HG02870 (cell line): ENCODE measurements around the gene NFAM1.

ENCODE experiments used
- ATAC-seq: cut with Tn5 transposase; IDR thresholded peaks from one replicate; pipeline ENCODE4 v1.9.1; 2021; ENCODE audit warnings: mild to moderate bottlenecking, moderate library complexity; ENCODE audit not compliant: unreplicated experiment

NFAM1 gene

DNA sequence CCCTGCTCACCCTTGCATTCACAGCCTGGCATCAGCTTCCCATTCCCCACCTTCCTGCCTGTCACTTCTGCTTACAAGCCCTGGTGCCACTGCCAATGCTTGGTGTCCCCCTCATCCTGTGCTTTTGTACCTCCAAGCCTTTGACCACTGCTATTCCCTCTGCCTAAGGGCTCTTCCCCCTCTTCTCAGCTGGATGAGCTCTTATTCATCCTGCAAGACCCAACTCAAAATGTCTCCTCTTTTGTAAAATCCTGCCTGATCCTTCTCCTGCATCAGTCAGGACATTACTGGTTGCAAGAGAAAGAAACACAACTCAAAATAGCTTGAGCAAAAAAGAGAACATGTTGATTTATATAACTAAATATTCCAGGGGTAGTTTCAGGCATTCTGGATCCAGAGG, 94.8 kb downstream of the NFAM1 start:
- ATAC-seq, result no peak

DNA sequence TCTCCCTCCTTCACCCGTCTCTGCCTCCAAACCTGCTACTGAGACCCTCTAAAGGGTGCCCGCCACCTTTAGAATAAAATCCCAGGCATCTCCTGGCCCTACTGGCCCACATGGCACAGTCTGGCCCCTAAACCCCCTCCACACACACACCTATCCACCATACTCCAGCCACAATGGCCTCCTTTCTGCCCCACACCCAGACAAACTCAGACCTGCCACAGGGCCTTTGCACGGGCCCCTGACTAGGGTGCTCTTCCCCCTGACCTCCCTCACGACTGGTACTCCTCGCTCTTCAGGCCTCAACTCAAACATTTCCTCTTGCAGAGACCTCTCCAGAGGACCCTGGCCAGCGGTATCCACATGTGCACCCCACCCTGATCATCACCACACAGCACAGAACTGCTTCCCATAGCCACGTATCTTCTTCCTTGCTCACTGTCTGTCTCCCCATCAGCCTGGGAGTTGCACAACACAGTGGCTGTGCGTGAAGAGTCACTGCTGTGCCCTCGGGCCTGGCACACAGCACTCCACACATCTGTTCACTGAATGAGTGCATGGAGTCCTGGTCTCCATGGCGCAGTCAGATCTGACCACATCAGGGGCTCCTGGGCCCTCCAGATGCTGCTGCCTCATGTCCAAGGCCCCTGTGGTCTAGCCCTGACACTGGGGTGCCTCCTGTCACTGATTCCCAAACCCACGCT, 95.5 kb downstream of the NFAM1 start:
- no peak for ATAC-seq

DNA sequence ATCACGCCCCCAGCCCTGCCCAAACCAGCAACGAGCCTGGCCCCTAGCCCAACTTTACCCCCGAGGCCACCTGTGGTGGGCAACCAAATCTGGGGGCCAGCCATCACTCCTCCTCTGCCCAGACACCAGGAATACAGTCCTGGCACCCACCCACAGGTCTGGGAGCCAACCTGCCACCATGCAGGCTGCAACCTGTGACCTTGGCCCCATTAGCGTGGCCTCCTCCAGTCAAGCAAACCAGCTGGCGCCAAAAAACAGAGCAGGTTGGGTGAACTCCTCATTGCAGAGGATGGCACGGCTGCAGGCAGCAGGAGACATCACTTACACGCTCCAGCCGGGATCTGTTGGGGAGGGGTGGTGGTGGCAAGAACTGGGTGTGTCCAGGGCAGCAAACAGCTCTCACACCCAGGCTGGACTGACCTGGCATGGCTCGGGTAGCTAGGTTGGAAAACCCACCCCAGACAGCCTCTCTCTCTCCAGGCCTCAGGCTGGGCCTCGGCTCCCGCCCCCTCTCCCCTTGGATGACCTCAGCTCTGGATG, 96.3 kb downstream of the NFAM1 start:
- ATAC-seq, result no peak

DNA sequence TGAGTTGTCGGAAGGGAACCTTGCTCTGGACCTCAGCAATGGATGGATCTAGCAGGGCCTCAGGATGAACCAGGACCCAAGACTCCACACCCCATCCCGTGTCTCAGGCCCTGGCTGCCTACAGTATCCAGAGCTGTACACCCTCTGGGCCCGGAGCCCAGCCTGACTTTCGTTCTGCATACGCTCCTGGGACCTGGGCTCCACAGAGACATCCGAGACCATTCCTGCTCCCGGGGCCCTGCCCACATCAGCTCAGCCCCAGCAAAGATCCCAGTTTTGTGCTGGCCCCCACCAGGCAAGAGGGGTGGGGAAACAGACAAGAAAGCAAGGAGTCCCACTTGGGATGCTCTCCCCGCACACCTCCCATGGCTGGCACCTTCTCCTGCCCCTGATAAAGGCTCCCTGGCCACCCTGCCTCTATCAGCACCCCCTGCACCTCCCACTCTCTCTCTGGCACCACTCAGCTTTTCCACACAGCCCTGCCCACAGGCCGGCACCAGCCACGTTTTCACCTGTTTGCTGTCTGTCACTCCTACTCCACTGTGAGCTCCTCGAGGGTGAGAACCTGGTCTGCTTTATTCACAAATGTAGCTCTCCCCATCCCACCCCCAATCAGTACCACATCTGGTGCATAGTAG, 97.2 kb downstream of the NFAM1 start:
- no peak for ATAC-seq

DNA sequence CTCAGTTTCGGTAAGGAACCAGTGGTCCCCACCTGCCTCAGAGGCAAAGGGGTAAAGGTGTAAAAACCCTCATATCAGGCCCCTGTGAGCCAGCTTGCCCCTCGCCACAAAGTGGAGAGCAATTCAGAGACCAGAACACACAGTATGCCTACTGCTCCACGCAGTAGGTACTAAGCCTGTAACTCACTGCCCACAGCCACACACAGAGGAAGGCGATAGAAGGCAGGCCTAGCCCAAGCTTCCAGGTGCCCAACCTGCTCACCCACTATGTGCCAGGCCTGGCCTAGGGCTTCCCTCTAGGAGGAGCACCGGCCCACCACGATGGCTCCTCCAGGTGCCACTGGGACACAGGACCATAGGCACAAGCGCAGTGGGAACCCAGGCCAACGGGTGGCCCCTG, 98.7 kb downstream of the NFAM1 start:
- ATAC-seq, result no peak

DNA sequence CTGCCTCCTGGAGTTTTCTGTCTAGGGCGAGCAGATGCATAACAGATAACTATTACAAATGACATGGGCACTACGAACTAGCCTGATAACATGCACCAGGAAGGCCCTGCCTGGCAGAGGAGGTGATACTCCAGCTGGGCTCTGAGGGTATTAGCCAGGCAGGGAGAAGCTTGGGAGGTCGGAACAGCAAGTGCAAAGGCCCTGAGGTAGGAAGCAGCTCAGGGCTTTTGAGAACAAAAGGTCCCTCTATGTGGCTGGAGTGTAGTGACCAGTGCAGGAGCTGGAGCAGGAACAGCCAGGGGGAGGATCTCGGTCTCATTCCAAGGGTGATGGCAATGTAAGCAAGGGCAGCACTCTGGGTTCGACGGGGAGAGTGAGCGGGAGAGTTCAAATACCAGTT, 100.1 kb downstream of the NFAM1 start:
- no peak for ATAC-seq

DNA sequence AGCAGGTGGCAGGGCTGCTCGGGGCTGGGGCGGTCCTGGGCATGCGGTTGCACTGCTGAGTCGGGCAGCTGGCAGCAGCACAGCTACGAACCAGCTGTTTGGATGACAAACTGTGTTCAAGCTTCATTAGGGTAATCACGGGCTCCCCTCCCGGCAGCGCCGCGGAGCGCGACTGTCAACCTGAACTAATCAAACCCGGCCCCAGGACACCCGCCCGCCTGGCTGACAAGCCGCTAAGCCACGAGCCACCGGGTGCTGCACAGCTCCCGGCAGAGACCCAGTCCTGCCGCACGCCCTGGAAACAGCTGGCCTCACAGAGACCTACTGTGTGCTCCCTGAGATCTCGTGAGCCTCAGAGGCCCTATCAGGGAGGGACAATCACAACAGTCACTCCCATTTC, 101.2 kb downstream of the NFAM1 start:
- ATAC-seq, result no peak
